Retinal pigment epithelial cell (primary cell): Measurements from ENCODE around the gene PDYN.

Source experiments
- DNase-seq: peaks from one replicate; pipeline ENCODE4 v3.0.0-alpha.2; 2010; ENCODE audit warnings: low read depth
- H3K4me3 ChIP-seq: 2 replicates; pipeline ENCODE4 v1.5.1; 2011; ENCODE audit warnings: mild to moderate bottlenecking, low read length, control low read depth, moderate library complexity
- CTCF ChIP-seq: conservative IDR thresholded peaks from 2 replicates; pipeline ENCODE4 v1.5.1; 2011; ENCODE audit warnings: low read depth, low read length, control low read depth, inconsistent platforms

The PDYN gene

DNA sequence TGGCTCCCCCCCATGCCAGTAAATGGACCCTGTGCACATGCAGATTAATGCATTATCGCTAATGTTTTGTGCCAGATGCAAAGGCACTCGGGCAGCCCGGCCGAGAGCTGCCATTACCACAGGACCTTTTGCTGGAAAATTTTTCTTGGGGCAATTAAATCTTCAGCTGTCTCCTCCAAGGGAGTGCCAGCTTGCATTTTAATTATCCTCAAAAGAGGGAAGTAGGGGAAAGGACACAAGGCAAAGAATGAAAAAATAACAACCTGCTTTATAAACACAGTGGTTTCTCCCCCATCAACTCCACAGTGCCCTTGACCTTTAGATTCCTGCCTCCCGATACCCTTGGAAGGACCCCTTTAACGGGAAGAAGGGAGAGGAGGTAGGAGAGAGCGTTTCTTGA lies 48.2 kb downstream of the PDYN start:
- DNase-seq: no peak
- TF ChIP-seq CTCF: no peak
- no peak overlapping the region for H3K4me3 ChIP-seq

- H3K4me3 ChIP-seq: no peak overlapping the region
- no peak for DNase-seq
- TF ChIP-seq CTCF: no peak
Observed at GRCh38 chr20:1945134-1945618, 48.7 kb downstream of the PDYN start.

DNA sequence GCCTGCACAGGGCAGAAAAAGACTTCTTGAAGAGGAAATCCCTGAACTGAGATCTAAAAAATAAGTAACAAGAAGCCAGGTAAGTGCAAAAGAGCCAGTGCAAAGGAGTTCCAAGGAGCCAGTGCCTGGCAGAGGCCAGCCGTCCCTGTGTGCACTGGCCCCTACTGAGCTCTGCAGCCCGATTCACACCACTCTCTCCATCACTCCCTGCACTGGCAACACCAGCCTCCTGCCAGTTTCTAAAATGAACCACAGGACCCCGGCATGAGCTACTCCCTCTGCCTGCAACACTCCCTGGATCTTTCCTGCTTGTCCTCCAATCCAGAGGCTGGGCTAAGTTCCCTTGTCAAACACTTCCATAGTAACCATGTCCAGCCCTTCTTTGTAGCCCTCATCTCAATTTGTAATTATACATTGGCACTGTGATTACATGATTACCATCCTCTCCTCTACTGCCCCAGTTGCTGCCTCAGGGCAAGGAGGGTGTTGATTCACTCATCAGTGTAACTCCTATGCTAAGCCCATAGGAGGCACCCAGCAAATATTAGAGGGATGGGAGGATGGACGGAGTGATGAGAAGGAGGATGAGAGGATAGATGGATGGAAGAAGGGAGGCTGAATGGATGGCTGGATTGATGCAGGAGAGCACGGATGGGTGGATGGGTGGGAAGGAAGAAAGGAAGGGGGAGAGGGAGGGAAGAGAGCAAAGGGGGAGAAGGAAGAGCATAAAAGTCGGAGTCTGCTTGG lies 49.3 kb downstream of the PDYN start:
- H3K4me3 ChIP-seq: no peak overlapping the region
- TF ChIP-seq CTCF: no peak
- no peak for DNase-seq

DNA sequence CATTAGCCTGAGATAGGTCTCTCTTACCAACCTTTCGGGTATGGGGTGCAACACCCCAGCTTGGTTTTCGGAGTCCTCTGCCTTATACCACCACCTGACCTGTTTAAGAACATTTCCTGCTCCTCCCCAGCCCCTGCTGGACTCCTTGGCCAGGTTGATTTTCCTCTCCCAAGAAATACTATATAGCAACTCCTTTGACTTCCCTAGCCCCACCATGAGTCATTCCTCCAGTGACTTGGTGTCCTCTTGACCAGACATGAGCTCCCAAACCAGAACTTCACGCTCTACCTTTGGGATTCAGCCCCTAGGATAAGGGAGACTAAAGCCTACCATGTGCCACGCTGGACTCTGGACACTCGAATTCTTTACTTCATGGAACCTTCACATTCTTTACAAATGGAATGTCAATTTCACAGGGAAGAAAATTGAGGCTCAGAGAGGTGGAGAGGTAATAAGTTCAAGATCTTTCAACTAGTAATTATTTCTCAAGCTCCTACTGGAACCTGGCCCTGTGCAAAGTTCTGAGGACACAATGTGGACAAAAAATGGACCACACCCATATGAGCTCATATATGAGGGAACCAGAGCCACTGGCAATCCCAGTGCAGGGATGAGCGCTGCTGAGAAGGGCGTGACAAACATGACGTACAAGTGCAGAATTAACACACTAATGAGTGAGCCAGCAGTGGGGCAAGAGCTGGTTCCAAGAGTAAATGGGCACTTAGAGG lies 50.4 kb downstream of the PDYN start:
- no peak for DNase-seq
- H3K4me3 ChIP-seq: no peak overlapping the region
- TF ChIP-seq CTCF: no peak

GRCh38 chr20:1942486-1943274 lies 51.2 kb downstream of the PDYN start:
- no peak for TF ChIP-seq CTCF
- DNase-seq: no peak
- H3K4me3 ChIP-seq: no peak overlapping the region

GRCh38 chr20:1942061-1942460 lies 51.8 kb downstream of the PDYN start:
- no peak for TF ChIP-seq CTCF
- H3K4me3 ChIP-seq: no peak overlapping the region

More at GRCh38 chr20:1942061-1942460, 51.8 kb downstream of the PDYN start:
- DNase-seq: no peak
